Measurements from ENCODE around the gene ALX3. TPM values are rescaled to one million over a fixed set of nuclear protein-coding genes. Genes with fewer than 3 reads are reported as not detected.
A peak's percentile ranks its signal among the peaks of the same experiment; 100 is the strongest.

The ALX3 gene
- total RNA-seq, 3 donors from 2014 or later = 0.44 to 0.80 (median 0.66) TPM

GRCh38 chr1:110058591-110058990, 11.9 kb downstream of the ALX3 start:
- Histone ChIP-seq H3K4me3 (no peak overlapping the region), H3K27ac (peak overlapping the region; percentile 9 to 48), H3K4me1 (peaks cover 0 to 12% of the 10 kb centered on the region in 2 donors), H3K27me3 (no peaks in the 10 kb centered on the region), H3K36me3 (no peaks in the 10 kb centered on the region), H3K9me3 (no peaks in the 10 kb centered on the region)
- no peak for DNase-seq (ENCODE audit: low spot score in 2 of 2)
- TF ChIP-seq, protein P1, sequence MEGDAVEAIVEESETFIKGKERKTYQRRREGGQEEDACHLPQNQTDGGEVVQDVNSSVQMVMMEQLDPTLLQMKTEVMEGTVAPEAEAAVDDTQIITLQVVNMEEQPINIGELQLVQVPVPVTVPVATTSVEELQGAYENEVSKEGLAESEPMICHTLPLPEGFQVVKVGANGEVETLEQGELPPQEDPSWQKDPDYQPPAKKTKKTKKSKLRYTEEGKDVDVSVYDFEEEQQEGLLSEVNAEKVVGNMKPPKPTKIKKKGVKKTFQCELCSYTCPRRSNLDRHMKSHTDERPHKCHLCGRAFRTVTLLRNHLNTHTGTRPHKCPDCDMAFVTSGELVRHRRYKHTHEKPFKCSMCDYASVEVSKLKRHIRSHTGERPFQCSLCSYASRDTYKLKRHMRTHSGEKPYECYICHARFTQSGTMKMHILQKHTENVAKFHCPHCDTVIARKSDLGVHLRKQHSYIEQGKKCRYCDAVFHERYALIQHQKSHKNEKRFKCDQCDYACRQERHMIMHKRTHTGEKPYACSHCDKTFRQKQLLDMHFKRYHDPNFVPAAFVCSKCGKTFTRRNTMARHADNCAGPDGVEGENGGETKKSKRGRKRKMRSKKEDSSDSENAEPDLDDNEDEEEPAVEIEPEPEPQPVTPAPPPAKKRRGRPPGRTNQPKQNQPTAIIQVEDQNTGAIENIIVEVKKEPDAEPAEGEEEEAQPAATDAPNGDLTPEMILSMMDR (IDR thresholded peaks at IDR 0.05) = no peak
- TF ChIP-seq POLR2A (IDR thresholded peaks at IDR 0.05) = no peak
- no peak for TF ChIP-seq POLR2AphosphoS5 (IDR thresholded peaks at IDR 0.05)
- intact Hi-C loops (cut with DNase I; ENCODE audit: low total_unique reads) = loop anchor here (2.0 to 10.0 kb wide), 2 partner anchors 46 to 50 kb away; no protein-coding TSS in a partner anchor

- Histone ChIP-seq H3K27ac (peak overlapping the region; percentile 9 to 48), H3K4me1 (peaks cover 0 to 12% of the 10 kb centered on the region in 2 donors), H3K9me3 (no peaks in the 10 kb centered on the region), H3K27me3 (no peaks in the 10 kb centered on the region), H3K4me3 (no peak overlapping the region), H3K36me3 (no peaks in the 10 kb centered on the region)
- intact Hi-C loops (cut with DNase I; ENCODE audit: low total_unique reads) = loop anchor here (2.0 to 10.0 kb wide), 2 partner anchors 47 to 49 kb away; no protein-coding TSS in a partner anchor
- no peak for DNase-seq (ENCODE audit: low spot score in 2 of 2)
- TF ChIP-seq, protein P1 (IDR thresholded peaks at IDR 0.05) = no peak
- TF ChIP-seq POLR2AphosphoS5 (IDR thresholded peaks at IDR 0.05) = no peak
- no peak for TF ChIP-seq POLR2A (IDR thresholded peaks at IDR 0.05)
Measured at GRCh38 chr1:110057963-110058518, 12.4 kb downstream of the ALX3 start.

DNA sequence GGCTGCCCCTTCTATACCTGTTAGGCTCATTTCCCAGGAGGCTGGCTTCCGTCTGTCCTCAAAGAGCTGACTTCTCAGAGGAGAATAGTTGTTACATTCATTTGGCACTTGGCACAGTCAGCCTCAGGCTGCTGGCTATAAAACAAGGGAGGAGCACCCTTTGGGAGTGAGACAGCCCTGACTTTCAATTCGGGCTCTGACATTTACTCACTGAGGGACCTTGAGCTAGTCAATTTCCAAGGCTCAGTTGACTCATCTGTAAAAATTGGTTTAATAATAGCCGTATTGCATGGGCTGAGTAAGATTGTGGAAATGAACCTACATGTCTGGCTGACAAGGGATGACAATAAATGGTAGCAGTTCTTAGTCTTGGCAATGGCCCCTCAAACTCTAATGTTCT, 13.7 kb downstream of the ALX3 start:
- no peaks in the 10 kb centered on the region for H3K27me3 ChIP-seq
- peaks cover 5% of the 10 kb centered on the region for H3K36me3 ChIP-seq
- H3K27ac ChIP-seq = no peak overlapping the region
- H3K4me3 ChIP-seq = no peak overlapping the region
- intact Hi-C loops (cut with DNase I; ENCODE audit: low total_unique reads) = loop anchor here (10.0 kb wide), 1 partner anchor 48 kb away; no protein-coding TSS in a partner anchor
- DNase-seq (ENCODE audit: low spot score in 2 of 2) = peak in 1 of 2 donors; percentile 30
- TF ChIP-seq, protein P1 (IDR thresholded peaks at IDR 0.05) = no peak
- TF ChIP-seq POLR2A (IDR thresholded peaks at IDR 0.05) (no peak), POLR2AphosphoS5 (IDR thresholded peaks at IDR 0.05) (no peak)
- H3K4me1 ChIP-seq = peaks cover 0 to 12% of the 10 kb centered on the region in 2 donors
- no peaks in the 10 kb centered on the region for H3K9me3 ChIP-seq

DNA sequence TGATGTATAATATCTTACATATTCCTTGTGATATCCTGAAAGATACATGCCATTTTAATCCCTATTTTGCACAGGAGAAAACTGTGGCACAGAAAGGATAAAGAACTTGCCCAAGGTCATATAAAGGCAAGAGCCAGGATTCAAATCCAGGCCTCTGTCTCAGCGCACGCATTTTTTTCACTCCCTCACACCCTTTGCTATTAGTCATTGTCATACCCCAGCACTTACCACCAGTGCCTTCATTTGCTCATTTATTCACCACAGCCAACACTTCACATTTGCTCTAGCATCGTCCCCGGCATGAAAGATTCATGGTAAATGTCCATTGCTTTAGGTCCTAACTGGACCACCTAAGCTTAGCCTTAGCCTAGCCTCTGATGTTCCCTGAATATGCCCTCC, 14.2 kb downstream of the ALX3 start:
- no peak for TF ChIP-seq POLR2AphosphoS5 (IDR thresholded peaks at IDR 0.05)
- TF ChIP-seq, protein P1 (IDR thresholded peaks at IDR 0.05) = no peak
- TF ChIP-seq POLR2A (IDR thresholded peaks at IDR 0.05) = no peak
- Histone ChIP-seq H3K4me3 (no peak overlapping the region), H3K4me1 (peaks cover 0 to 12% of the 10 kb centered on the region in 2 donors), H3K27me3 (no peaks in the 10 kb centered on the region), H3K9me3 (no peaks in the 10 kb centered on the region), H3K36me3 (peaks cover 7% of the 10 kb centered on the region), H3K27ac (no peak overlapping the region)
- no peak for DNase-seq (ENCODE audit: low spot score in 2 of 2)
- intact Hi-C loops (cut with DNase I; ENCODE audit: low total_unique reads) = loop anchor here (10.0 kb wide), 1 partner anchor 49 kb away; no protein-coding TSS in a partner anchor

DNA sequence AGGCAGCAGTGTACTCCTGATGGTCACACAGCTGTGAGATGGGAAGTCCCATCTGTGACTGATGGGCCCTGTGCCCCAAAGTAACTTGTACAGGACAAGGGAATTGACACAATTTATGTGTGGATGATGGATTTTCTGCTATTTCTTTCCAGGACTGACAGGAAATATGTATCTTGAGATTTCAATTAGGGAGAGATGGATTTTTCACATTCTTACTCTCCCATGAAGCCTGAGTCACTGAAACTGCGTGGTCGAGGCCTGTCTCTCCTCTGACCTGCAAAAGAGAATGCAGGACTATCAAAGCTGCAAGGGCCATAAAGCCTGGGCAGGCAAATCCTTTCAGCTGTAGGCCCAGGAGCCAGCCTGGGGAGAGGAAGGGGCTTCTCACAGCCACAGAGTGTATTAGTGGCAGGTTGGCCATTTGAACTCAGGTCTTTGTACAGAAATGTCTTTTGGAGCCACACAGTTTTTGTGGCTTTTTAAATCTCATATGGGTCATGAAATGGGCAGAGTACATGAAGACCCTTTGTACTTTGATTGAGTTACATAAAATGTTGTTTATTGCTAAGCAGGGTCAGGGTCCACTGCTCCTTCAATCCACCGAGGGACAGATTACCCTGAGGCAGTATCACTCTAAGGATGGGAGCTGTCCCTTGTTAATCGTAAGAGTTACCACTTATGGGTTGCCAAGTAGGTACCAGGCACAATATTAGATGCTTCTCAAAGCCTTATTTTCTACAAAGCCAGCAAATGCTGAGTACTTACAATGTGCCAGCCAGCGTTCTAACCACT, 14.8 kb downstream of the ALX3 start:
- H3K4me1 ChIP-seq = peaks cover 0 to 12% of the 10 kb centered on the region in 2 donors
- H3K27ac ChIP-seq = no peak overlapping the region
- no peak overlapping the region for H3K4me3 ChIP-seq
- no peak for DNase-seq (ENCODE audit: low spot score in 2 of 2)
- TF ChIP-seq POLR2AphosphoS5 (IDR thresholded peaks at IDR 0.05) (no peak), POLR2A (IDR thresholded peaks at IDR 0.05) (no peak)
- TF ChIP-seq, protein P1 (IDR thresholded peaks at IDR 0.05) = no peak
- H3K27me3 ChIP-seq = no peaks in the 10 kb centered on the region
- H3K9me3 ChIP-seq = no peaks in the 10 kb centered on the region
- intact Hi-C loops (cut with DNase I; ENCODE audit: low total_unique reads) = loop anchor here (10.0 kb wide), 1 partner anchor 49 kb away; no protein-coding TSS in a partner anchor
- peaks cover 7% of the 10 kb centered on the region for H3K36me3 ChIP-seq
